Effector memory CD8-positive, alpha-beta T cell (primary cell): ENCODE results near the gene ILDR2.

Source experiments
- ATAC-seq: fragments of 150-1000 bp; cut with Tn5 transposase; replicated peaks from 2 replicates; pipeline ENCODE4 v1.10.0; 2021; ENCODE audit warnings: mild to moderate bottlenecking, moderate library complexity
- DNase-seq, 3 experiments: peaks; one replicate each; pipeline ENCODE4 v3.0.0; 2021
- H3K27ac Mint-ChIP-seq, 2 donors: one replicate each; pipeline ENCODE4 v1.8.0; 2022; ENCODE audit warnings: mild to moderate bottlenecking in 2 of 2, mixed read lengths in 2 of 2, moderate library complexity in 2 of 2
- H3K27me3 Mint-ChIP-seq, 2 donors: one replicate each; pipeline ENCODE4 v1.8.0; 2022; ENCODE audit warnings: mixed read lengths in 2 of 2
- H3K36me3 Mint-ChIP-seq: one replicate; pipeline ENCODE4 v1.8.0; 2022; ENCODE audit warnings: mild to moderate bottlenecking, moderate library complexity, mixed read lengths; ENCODE audit not compliant: insufficient read depth
- H3K4me1 Mint-ChIP-seq, 2 donors: one replicate each; pipeline ENCODE4 v1.8.0; 2022; ENCODE audit warnings: low read depth in 2 of 2, mixed read lengths in 2 of 2
- H3K4me3 Mint-ChIP-seq, 2 donors: one replicate each; pipeline ENCODE4 v1.8.0; 2022; ENCODE audit warnings: mild to moderate bottlenecking in 2 of 2, mixed read lengths in 2 of 2, moderate library complexity in 2 of 2
- H3K9me3 Mint-ChIP-seq, 2 donors: one replicate each; pipeline ENCODE4 v1.8.0; 2022; ENCODE audit warnings: mixed read lengths in 2 of 2

ILDR2 gene

DNA sequence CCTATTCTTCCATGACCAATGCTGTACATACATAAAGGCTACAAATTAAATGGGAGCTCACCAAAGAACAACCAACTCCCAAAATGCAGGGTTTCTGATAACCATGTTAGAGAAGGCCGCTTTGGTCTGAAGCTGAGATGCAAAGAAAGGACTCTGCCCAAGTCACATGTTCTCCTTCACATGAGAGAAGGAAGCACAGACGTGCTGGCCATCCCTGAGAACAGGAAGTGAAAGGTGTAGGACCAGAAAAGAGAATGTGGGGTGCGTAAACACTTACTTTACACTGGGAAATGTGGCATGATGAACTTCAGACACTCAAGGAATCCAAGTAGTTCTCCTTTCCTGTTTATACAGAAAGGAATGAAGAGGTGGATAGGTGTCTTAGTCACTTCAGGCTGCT is 67.6 kb downstream of the ILDR2 start:
- Mint-ChIP-seq H3K36me3 (peaks cover 4% of the 10 kb centered on the region), H3K4me1 (peaks cover 0 to 5% of the 10 kb centered on the region in 2 donors), H3K27ac (no peak overlapping the region), H3K4me3 (no peak overlapping the region), H3K9me3 (no peaks in the 10 kb centered on the region), H3K27me3 (peaks cover 5 to 7% of the 10 kb centered on the region in 2 donors)
- DNase-seq (no peak), ATAC-seq (no peak)

DNA sequence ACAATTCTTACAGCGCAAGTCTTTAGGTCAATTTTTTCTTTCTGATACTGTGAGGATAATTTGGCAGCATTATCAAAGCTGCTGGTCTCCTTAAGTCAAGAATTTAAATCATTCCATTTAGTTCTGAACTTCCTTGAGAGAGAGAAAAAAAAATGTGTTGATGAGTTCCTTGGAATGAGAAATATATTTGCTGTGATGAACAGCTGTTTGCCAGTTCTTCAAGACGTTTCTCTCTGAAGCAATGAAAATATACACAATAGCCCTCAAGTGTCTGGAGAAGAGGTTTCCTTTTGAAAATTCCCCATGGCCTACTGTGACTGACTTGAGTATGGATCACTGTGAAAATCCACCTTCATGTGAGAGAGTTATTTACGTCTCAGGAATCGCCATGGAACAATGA is 68.3 kb downstream of the ILDR2 start:
- Mint-ChIP-seq H3K36me3 (peaks cover 4% of the 10 kb centered on the region), H3K27me3 (peaks cover 5 to 7% of the 10 kb centered on the region in 2 donors), H3K27ac (no peak overlapping the region), H3K9me3 (no peaks in the 10 kb centered on the region), H3K4me1 (peaks cover 0 to 5% of the 10 kb centered on the region in 2 donors), H3K4me3 (no peak overlapping the region)
- no peak for ATAC-seq
- no peak for DNase-seq

DNA sequence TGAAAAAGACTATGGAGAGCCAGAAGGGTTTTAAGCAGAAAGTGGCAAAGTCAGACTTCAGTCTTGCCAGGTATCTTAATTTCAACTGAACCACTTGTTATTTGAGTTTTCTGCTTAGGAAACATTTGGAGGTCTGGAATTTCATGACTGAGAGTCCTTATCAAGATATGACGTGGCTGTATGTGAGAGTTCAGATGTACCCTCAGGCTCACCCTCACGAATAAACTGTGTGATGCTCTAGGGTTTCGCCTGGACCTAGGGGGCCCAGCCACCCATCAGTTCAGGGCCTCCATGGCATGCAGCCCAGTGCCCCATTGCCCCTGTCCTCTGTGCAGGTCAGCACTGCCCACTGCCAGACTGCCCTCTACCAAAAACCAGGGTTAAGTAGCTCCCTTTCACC is 68.7 kb downstream of the ILDR2 start:
- Mint-ChIP-seq H3K4me1 (peaks cover 0 to 5% of the 10 kb centered on the region in 2 donors), H3K27ac (no peak overlapping the region), H3K36me3 (peaks cover 4% of the 10 kb centered on the region), H3K4me3 (no peak overlapping the region), H3K27me3 (peaks cover 5 to 7% of the 10 kb centered on the region in 2 donors), H3K9me3 (no peaks in the 10 kb centered on the region)
- DNase-seq, result no peak
- no peak for ATAC-seq

DNA sequence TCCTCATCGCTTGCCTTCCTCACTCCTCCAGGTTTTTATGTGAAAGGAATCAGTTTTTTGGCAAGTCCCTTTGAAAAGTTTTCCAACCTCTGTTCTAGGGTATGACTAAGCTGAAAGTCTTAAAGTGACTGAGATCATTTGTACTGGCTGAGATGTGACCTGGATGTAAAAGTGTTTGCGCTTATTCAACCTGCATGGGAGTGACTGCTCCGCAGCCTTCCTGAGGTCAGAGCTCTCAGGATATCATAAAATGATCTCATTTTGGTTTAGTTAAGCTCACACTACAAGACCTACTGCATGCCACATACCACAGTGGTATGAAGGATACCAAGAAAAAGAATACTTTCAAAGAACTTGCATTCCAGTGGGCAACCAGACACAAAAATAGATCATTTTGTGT is 69.4 kb downstream of the ILDR2 start:
- no peak overlapping the region for H3K4me3 Mint-ChIP-seq
- ATAC-seq (no peak), DNase-seq (no peak)
- no peaks in the 10 kb centered on the region for H3K9me3 Mint-ChIP-seq
- H3K27ac Mint-ChIP-seq, result no peak overlapping the region
- peaks cover 2% of the 10 kb centered on the region for H3K36me3 Mint-ChIP-seq
- H3K4me1 Mint-ChIP-seq, result peaks cover 0 to 5% of the 10 kb centered on the region in 2 donors
- H3K27me3 Mint-ChIP-seq, result peaks cover 5 to 7% of the 10 kb centered on the region in 2 donors

DNA sequence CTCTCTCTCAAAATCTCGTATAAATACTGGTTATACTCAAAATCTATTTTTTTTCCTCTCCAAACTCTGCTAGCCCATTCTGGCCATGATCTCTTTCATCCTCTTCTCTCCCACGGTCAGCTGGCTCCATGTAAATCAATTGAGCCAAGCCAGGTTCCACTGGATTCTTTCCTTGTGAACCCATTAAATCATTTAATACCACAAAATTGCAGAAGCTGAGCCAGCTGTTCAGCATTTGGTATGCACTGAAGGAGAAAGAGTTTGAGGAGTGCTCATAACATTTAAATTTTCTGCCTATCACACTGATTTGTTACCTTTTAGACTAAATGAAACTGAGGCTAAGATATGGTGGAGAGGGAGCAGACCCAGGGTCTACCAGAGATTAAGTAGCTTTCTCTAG is 70.2 kb downstream of the ILDR2 start:
- H3K4me1 Mint-ChIP-seq, result no peaks in the 10 kb centered on the region
- no peak overlapping the region for H3K27ac Mint-ChIP-seq
- H3K36me3 Mint-ChIP-seq, result no peaks in the 10 kb centered on the region
- no peak overlapping the region for H3K4me3 Mint-ChIP-seq
- no peaks in the 10 kb centered on the region for H3K9me3 Mint-ChIP-seq
- no peak for ATAC-seq
- DNase-seq, result no peak
- peaks cover 5 to 7% of the 10 kb centered on the region in 2 donors for H3K27me3 Mint-ChIP-seq

DNA sequence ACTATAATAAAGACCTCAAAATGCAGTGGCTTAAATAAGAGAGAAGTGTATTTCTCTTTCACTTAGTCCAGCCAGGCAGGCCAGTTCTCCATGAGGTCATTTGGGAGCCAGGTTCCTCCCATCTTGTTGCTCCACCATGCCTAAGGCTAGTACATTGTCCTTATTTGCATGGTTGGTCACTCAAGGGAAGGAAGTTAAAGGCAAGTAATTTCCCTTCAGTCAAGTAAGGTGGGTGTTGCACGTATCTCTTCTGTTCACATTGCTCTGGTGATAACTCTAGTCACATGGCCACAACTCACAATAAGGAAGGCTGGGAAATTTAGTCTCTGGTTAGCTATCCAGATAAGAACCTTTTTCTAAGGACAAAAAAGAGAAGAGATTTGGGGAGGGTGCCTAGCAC is 72.1 kb downstream of the ILDR2 start:
- no peaks in the 10 kb centered on the region for H3K4me1 Mint-ChIP-seq
- peaks cover 1 to 10% of the 10 kb centered on the region in 2 donors for H3K27me3 Mint-ChIP-seq
- no peak overlapping the region for H3K4me3 Mint-ChIP-seq
- ATAC-seq (no peak), DNase-seq (no peak)
- H3K36me3 Mint-ChIP-seq, result no peaks in the 10 kb centered on the region
- H3K27ac Mint-ChIP-seq, result no peak overlapping the region
- no peaks in the 10 kb centered on the region for H3K9me3 Mint-ChIP-seq

DNA sequence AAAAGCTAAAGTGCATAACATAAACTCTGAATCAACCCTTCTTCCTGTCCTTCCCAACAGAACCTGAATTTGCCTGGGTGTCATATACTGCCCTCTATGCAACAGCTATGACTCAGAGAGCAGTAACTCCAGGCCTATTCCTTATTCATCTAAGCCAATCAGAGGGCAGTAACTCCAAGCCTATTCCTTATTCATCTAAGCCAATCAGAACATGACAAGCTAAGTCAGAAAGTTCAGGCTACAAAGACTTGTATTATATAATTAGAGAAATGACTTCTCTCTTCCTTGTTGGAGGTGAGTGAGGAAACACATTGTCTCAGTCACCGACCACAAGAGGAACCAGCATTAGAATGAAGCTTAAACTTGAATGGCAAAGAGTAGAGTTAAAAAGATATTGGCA is 73.1 kb downstream of the ILDR2 start:
- H3K27me3 Mint-ChIP-seq, result peaks cover 0 to 20% of the 10 kb centered on the region in 2 donors
- H3K9me3 Mint-ChIP-seq, result no peaks in the 10 kb centered on the region
- no peak overlapping the region for H3K27ac Mint-ChIP-seq
- DNase-seq (no peak), ATAC-seq (peak; percentile 32)
- no peak overlapping the region for H3K4me3 Mint-ChIP-seq
- no peaks in the 10 kb centered on the region for H3K36me3 Mint-ChIP-seq
- H3K4me1 Mint-ChIP-seq, result no peaks in the 10 kb centered on the region

DNA sequence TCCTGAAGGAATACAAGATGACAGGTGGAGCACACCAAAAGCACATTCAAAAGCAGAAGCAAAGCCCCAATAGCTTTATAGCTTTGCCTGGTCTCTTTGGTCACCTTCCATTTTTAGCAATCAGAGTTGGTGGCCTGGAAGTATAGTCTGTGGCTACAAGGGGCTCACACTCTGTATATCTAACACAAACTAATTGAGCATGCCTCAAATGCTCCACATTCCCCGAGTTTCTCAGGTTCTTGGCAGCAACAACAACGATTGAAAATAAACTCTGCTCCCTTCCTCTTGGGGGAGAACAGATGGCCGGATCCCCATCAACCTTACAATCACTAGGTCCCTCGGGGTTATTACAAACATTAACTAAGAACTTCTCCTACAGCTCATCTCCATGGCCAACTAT is 74.4 kb downstream of the ILDR2 start:
- ATAC-seq (no peak), DNase-seq (no peak)
- Mint-ChIP-seq H3K4me1 (no peaks in the 10 kb centered on the region), H3K27me3 (peaks cover 6 to 33% of the 10 kb centered on the region in 2 donors), H3K9me3 (peaks cover 0 to 4% of the 10 kb centered on the region in 2 donors), H3K4me3 (no peak overlapping the region), H3K27ac (no peak overlapping the region), H3K36me3 (no peaks in the 10 kb centered on the region)

DNA sequence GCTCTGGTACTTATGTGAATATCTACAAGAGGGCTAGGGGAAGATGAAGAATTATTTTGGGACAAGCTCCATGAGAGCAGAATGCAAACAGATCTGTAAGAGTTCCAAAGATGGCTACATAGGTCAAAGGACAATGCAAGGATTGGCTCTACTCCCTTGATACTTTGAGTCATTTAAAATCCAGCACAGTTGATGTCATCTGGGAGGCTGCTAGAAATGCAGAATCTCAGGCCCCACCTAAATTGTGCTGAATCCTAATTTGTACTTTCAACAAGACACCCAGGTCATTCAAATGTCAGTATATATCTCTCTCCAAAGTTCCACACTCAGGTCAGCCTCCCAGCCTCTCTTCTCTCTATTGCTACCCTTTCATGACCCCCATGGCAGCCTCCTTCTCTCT is 75.6 kb downstream of the ILDR2 start:
- Mint-ChIP-seq H3K27me3 (peaks cover 6 to 45% of the 10 kb centered on the region in 2 donors), H3K9me3 (peaks cover 0 to 4% of the 10 kb centered on the region in 2 donors), H3K36me3 (no peaks in the 10 kb centered on the region), H3K4me3 (no peak overlapping the region), H3K4me1 (no peaks in the 10 kb centered on the region), H3K27ac (no peak overlapping the region)
- DNase-seq, result no peak
- ATAC-seq, result no peak

DNA sequence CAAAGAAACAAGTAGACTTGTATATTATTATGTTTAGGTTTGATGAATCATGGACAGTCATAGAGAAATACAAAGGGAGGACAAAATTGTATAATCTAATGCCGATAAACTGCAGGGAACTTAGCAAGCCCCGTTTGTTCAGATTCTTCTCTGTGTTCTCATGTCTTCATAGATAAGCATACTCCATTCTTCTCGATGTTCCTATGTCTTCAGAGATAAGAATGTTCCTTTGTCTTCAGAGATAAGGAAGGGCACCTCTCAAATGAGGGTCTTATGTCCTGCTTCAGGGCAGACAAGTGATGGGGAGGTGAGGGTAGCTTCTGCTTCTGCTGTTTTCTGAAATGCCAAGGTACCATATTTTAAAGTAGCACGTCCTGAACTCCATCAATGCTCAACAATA is 79.6 kb downstream of the ILDR2 start:
- peaks cover 0 to 4% of the 10 kb centered on the region in 2 donors for H3K9me3 Mint-ChIP-seq
- no peak for ATAC-seq

DNA sequence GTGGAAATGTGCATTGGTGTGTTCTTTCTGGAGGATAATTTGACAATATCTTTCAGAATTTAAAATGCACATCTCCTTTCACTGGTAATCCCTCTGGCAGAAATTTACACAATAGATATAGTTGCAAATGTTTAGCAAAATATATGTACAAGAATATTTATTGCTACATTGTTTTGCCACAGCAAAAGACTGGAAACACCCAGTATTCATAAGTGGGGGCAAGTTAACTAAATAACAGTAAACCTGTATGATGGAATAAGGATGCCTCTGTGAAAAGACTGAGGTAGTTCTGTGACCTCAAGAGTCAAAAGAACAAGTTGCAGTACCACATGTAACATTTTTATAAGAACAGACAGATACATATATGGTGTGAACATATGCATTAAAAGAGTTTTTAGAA is 85.6 kb downstream of the ILDR2 start:
- H3K36me3 Mint-ChIP-seq, result no peaks in the 10 kb centered on the region
- ATAC-seq (no peak), DNase-seq (no peak)
- no peaks in the 10 kb centered on the region for H3K9me3 Mint-ChIP-seq
- H3K27me3 Mint-ChIP-seq, result peaks cover 30 to 47% of the 10 kb centered on the region in 2 donors
- H3K4me3 Mint-ChIP-seq, result no peak overlapping the region
- peaks cover 5 to 8% of the 10 kb centered on the region in 2 donors for H3K4me1 Mint-ChIP-seq
- H3K27ac Mint-ChIP-seq, result no peak overlapping the region

More for the DNA sequence above, 79.6 kb downstream of the ILDR2 start:
- peaks cover 19 to 71% of the 10 kb centered on the region in 2 donors for H3K27me3 Mint-ChIP-seq
- no peaks in the 10 kb centered on the region for H3K36me3 Mint-ChIP-seq
- DNase-seq, result no peak
- no peaks in the 10 kb centered on the region for H3K4me1 Mint-ChIP-seq
- H3K27ac Mint-ChIP-seq, result no peak overlapping the region
- no peak overlapping the region for H3K4me3 Mint-ChIP-seq

DNA sequence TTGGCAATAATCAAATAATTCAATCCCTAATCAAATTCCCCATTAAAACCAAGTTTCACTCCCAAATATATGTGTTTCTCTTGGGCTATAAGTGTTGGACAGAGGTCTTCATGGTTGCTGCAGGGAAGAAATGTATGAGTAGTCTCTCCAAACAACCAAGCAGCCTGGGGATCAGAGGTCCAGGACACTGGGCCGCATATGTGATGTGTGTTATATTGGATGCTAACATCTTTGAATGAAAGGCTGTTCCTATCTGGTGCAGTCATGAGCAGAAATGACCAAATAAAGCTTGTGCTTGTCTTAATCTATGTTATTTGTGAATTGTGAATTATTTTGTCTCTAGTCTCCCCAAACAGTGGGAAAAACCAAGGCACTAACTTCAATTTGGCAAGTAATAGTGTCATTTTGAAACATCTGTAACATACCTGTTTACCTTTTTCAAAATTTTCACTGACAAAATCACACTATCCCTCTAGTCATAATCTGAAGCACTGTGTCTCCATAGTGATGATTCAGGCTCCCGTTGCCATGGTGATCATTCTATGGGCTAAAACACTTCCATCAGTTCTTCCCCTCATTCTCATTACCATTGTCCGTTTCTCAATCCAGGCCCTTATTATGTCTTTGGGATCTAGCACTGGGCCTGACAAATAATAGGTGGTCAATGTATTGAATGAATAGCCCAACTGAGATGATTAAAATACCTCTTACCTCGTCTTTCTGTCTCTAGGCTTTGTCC is 86.8 kb downstream of the ILDR2 start:
- ATAC-seq (no peak), DNase-seq (no peak)
- Mint-ChIP-seq H3K27ac (no peak overlapping the region), H3K4me3 (no peak overlapping the region), H3K4me1 (peaks cover 11 to 15% of the 10 kb centered on the region in 2 donors), H3K36me3 (no peaks in the 10 kb centered on the region), H3K27me3 (peaks cover 28 to 47% of the 10 kb centered on the region in 2 donors), H3K9me3 (no peaks in the 10 kb centered on the region)

DNA sequence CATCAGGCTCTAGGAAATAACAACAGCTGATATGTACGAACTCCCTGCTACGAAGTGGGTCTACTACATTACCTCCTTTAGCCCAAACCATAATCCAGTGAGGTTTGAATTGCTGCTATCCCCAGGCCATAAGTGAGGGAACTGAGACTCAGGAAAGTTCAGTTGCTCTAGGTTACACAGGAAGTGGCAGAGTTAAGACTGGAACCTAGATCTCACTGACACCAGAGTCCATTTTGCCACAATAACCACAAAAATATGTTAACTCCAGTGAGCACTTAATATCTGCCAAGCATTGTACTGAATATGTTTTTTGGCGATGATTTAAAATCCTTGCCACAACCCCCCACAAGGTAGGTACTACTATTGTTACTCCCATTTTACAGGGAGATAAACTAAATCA is 90.4 kb downstream of the ILDR2 start:
- no peak for DNase-seq
- Mint-ChIP-seq H3K27ac (no peak overlapping the region), H3K4me3 (no peak overlapping the region), H3K4me1 (peaks cover 13 to 16% of the 10 kb centered on the region in 2 donors), H3K9me3 (no peaks in the 10 kb centered on the region), H3K36me3 (no peaks in the 10 kb centered on the region), H3K27me3 (peaks cover 24 to 30% of the 10 kb centered on the region in 2 donors)
- peak; percentile 62 for ATAC-seq

DNA sequence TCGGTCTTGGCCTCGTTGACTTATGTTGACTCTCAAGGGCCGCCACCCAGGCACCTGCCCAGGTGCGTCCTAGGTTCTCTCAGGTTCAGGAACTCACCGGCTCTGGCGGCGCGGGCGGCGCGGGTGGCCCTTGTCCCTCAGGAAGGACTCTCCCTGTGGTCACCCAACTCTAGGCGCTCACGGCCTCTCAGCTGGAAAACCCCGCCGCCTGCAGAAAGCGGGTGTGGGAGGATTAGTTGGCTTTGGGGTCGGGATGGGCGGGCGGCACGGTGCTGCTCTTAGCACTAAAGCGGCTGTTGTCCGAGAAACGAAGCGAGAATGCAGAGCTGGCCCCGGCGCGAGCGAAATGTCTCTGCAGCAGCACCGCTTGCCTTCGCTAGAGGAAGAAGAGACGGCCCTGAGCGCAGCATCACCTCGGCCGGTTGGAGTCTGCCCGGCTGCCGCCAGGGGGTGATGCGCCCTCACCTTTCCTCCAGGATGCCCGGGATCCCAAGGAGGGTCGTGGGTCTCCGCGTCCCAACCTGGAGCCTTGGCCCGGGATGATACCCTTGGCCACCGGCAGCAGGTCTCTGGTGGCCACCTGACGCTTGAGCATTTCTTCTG is 91.2 kb downstream of the ILDR2 start:
- H3K4me3 Mint-ChIP-seq, result peak overlapping the region in 1 of 2 donors; percentile 50

More for the DNA sequence above, 91.2 kb downstream of the ILDR2 start:
- peak in 2 of 3 experiments; percentile 7 to 10 for DNase-seq
- Mint-ChIP-seq H3K27ac (no peak overlapping the region), H3K27me3 (peaks cover 23 to 30% of the 10 kb centered on the region in 2 donors), H3K9me3 (no peaks in the 10 kb centered on the region), H3K4me1 (peaks cover 13 to 16% of the 10 kb centered on the region in 2 donors), H3K36me3 (no peaks in the 10 kb centered on the region)
- peak; percentile 70 for ATAC-seq
